Subcutaneous abdominal adipose tissue (tissue), 5 donors: Measurements from ENCODE around the gene ZCCHC2.

Experiments used
- H3K27ac ChIP-seq: one replicate; pipeline ENCODE4 v1.7.0; 2013; ENCODE audit warnings: low read depth, mild to moderate bottlenecking, inconsistent platforms, low read length, moderate library complexity
- H3K27me3 ChIP-seq, 5 donors: one replicate each; pipeline ENCODE4 v1.7.0; 2013; ENCODE audit warnings: low read length in 5 of 5, inconsistent platforms in 1 of 5; ENCODE audit not compliant: control insufficient read depth in 5 of 5, insufficient read depth in 4 of 5
- H3K36me3 ChIP-seq, 5 donors: one replicate each; pipeline ENCODE4 v1.7.0; 2013; ENCODE audit warnings: low read length in 5 of 5; ENCODE audit not compliant: control insufficient read depth in 5 of 5, insufficient read depth in 5 of 5
- H3K4me1 ChIP-seq, 5 donors: one replicate each; pipeline ENCODE4 v1.7.0; 2013; ENCODE audit warnings: low read length in 5 of 5, mild to moderate bottlenecking in 3 of 5, moderate library complexity in 1 of 5; ENCODE audit not compliant: control insufficient read depth in 5 of 5, insufficient read depth in 5 of 5
- H3K4me3 ChIP-seq, 5 donors: one replicate each; pipeline ENCODE4 v1.7.0; 2013; ENCODE audit warnings: low read length in 5 of 5, low read depth in 1 of 5
- H3K9ac ChIP-seq, 5 donors: one replicate each; pipeline ENCODE4 v1.7.0; 2013; ENCODE audit warnings: low read length in 5 of 5, mild to moderate bottlenecking in 4 of 5, moderate library complexity in 3 of 5
- H3K9me3 ChIP-seq, 5 donors: one replicate each; pipeline ENCODE4 v1.7.0; 2013; ENCODE audit warnings: low read length in 5 of 5; ENCODE audit not compliant: control insufficient read depth in 5 of 5
- donor health status: healthy.
- donor health status: healthy.
- donor health status: healthy.
- donor health status: healthy.
- donor health status: healthy.

The ZCCHC2 gene

DNA sequence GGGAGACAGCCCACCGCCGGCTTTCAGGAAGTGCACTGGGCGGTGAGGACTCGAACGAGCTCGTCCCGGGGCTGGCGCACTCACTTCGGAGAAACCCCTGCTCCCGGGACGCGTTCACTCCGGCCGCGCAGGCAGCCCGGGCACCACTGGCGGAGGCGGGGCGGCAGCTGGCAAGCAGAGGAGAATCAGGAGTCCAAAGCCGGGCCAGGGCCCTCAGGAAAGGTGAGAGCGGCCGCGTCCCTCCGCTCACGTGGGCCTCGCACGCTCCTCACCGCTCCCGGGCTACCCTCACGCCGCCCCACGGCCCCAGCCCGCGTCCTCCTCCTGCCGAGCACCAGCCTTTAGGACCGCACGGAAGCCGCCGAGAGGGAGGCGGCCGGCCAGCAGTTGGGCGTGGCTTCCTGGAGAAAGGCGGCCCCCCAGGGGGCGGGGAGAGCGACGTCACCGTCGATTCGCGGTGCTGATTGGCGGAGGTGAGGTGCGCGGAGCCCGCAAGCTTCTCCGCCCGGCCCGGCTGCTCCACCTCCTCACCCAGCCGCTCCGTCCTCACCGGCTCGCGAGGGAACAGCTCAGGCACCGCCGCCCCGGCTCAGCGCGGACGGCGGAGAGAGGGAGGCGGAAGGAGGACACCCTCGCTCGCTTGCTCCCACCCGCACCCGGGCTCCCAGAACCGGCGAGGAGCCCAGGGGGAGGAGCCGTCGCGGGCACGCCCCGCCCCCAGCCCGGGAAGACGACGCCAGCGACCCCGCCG is at the start of gene ZCCHC2:
TSS of gene ZCCHC2 (plus strand) at position 522 of the 751 bp plus-strand sequence. CDS start 400 bp downstream, outside the sequence.
- H3K4me1 ChIP-seq: peaks cover 2 to 45% (median 34%) of the 10 kb centered on the region in 5 donors
- H3K27ac ChIP-seq: peak within 1 kb of the TSS; percentile 92
- H3K4me3 ChIP-seq: peak within 1 kb of the TSS; percentile 71 to 95 (median 92)
- peak within 1 kb of the TSS in 4 of 5 donors; percentile 82 to 92 (median 84) for H3K9ac ChIP-seq
- no peaks in the 10 kb centered on the region for H3K9me3 ChIP-seq
- H3K27me3 ChIP-seq: no peaks in the 10 kb centered on the region
- no peaks in the 10 kb centered on the region for H3K36me3 ChIP-seq

DNA sequence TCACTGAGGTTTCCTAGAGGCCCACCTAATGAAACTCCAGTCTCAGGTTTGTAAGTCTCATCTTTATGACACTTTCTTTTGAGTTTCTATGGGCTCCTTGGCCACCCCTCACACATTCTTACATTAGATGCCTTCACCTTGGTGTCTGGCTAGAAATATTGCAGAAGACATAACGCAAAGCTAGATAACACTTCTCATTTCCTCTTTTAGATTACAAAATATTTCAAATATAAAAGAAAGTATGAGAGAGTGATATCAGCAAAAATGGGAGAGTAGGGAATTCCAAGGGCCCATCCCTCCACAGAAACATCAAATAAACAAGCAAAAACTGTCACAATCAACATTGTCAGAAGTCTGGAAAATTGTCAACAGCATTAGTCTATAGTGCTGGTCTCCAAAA is 43.3 kb upstream of the ZCCHC2 start:
- Histone ChIP-seq H3K27ac (no peak overlapping the region), H3K36me3 (no peaks in the 10 kb centered on the region), H3K4me1 (no peaks in the 10 kb centered on the region), H3K27me3 (no peaks in the 10 kb centered on the region), H3K4me3 (no peak overlapping the region), H3K9me3 (peaks cover 2 to 14% (median 7%) of the 10 kb centered on the region in 5 donors), H3K9ac (no peak overlapping the region)

DNA sequence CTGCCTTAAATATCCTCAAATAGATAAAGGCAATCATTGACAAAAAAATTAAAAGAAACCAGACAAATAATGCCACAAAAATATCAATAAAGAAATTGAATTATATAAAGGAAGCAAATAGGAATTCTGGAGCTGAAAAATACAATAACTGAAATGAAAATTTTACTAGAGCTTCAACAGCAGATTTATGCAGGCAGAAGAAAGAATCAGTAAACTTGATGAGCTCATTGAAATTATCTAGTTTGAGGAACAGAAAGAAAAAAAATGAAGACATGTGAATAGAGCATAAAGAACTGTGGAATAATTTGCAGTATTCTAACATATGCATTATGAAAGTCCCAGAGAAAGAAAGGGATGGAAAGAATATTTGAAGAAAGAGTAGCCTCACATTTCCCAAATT is 41.9 kb upstream of the ZCCHC2 start:
- peaks cover 2 to 14% (median 7%) of the 10 kb centered on the region in 5 donors for H3K9me3 ChIP-seq
- no peaks in the 10 kb centered on the region for H3K27me3 ChIP-seq
- no peaks in the 10 kb centered on the region for H3K4me1 ChIP-seq
- no peaks in the 10 kb centered on the region for H3K36me3 ChIP-seq
- H3K27ac ChIP-seq: no peak overlapping the region
- no peak overlapping the region for H3K4me3 ChIP-seq
- H3K9ac ChIP-seq: no peak overlapping the region

DNA sequence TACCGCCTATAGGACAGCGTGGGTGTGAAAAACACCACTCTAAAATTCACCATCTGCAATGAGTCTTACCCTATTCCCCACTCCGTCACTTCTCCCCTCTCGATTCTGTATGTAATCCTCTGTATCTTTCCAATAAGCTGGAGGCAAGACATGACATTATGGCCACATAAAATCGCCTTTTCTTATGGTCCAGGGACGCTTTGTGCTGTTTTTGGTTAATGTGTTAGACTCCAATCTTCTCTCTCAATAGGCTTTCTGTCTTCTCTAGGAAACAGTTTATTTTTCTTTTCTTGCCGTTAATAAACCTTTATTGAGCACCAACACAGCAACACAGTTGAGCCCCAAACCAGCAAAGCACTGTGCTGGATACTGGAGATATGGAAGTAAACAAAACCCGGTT is 37.9 kb upstream of the ZCCHC2 start:
- peaks cover 2 to 13% (median 7%) of the 10 kb centered on the region in 5 donors for H3K9me3 ChIP-seq
- H3K4me1 ChIP-seq: no peaks in the 10 kb centered on the region
- H3K27me3 ChIP-seq: no peaks in the 10 kb centered on the region
- no peaks in the 10 kb centered on the region for H3K36me3 ChIP-seq
- no peak overlapping the region for H3K9ac ChIP-seq
- no peak overlapping the region for H3K4me3 ChIP-seq
- no peak overlapping the region for H3K27ac ChIP-seq

DNA sequence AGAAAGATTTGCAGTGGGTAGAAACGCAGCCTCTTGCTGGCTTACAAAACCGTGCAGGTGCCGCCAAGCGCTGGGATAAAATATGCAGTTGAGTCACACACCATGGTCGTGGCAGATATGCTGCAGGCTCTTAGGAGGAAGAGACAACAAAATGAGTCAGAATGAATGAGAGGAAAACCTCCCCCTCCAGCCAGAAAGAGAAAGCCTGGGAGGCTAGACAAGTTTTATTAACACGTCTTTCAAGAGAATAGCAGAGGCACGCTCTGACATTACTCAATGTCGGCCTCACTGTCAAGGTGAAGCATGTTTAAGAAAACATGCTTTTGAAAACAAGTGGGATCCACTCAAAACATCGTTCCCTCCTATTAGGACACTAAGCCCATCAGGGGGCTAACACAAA is 37.1 kb upstream of the ZCCHC2 start:
- Histone ChIP-seq H3K4me1 (no peaks in the 10 kb centered on the region), H3K27ac (no peak overlapping the region), H3K9me3 (peaks cover 0 to 6% (median 1%) of the 10 kb centered on the region in 5 donors), H3K27me3 (no peaks in the 10 kb centered on the region), H3K36me3 (no peaks in the 10 kb centered on the region), H3K9ac (no peak overlapping the region), H3K4me3 (no peak overlapping the region)

DNA sequence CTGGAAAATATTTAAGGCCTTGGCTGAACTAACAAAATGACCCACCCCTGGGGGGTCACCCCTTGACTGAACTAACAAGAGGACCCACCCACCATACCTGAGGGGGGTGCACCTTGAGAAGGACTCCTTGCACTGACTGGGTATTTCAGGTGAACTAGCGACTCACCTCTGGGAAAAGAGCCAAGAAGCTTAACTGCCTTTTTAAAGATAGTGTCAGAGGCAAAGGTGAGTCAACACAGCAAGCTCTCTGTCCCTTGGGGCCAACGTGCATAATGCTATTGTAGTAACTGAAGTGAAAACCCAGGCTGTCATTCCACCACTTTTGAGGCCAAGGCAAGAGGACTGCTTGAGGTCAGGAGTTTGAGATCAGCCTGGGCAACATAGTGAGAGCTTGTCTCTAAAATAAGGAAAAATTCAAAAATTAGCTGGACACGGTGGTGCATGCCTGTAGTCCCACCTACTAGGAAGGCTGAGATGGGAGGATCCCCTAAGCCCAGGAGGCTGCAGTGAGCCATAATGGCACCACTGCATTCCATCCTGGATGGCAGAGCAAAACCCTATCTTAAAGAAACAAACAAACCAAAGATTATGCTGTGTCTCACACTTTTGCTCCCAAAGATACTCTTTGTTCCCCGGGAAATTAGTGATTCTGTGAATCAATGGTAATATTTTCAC is 36.4 kb upstream of the ZCCHC2 start:
- no peak overlapping the region for H3K27ac ChIP-seq
- H3K9me3 ChIP-seq: no peaks in the 10 kb centered on the region
- H3K36me3 ChIP-seq: no peaks in the 10 kb centered on the region
- H3K27me3 ChIP-seq: no peaks in the 10 kb centered on the region
- no peaks in the 10 kb centered on the region for H3K4me1 ChIP-seq
- H3K4me3 ChIP-seq: no peak overlapping the region
- no peak overlapping the region for H3K9ac ChIP-seq

DNA sequence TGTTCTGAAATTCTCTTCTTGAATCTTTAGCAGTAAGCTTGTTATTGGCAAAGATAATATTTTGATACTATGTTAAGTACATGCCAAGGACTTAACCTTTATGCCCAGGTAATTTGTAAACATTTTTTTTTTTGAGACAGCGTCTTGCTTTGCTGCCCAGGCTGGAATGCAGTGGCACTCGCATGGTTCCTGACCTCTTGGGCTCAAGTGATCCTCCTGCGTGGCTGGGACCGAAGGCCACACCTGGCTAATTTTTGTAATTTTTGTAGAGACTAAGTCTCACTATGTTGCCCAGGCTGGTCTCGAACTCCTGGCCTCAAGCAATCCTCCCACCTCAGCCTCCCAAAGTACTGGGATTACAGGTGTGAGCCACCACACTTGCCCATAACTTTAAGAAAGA is 35.7 kb upstream of the ZCCHC2 start:
- H3K27ac ChIP-seq: no peak overlapping the region
- no peaks in the 10 kb centered on the region for H3K4me1 ChIP-seq
- H3K9ac ChIP-seq: no peak overlapping the region
- no peak overlapping the region for H3K4me3 ChIP-seq
- no peaks in the 10 kb centered on the region for H3K27me3 ChIP-seq
- H3K36me3 ChIP-seq: no peaks in the 10 kb centered on the region
- no peaks in the 10 kb centered on the region for H3K9me3 ChIP-seq

DNA sequence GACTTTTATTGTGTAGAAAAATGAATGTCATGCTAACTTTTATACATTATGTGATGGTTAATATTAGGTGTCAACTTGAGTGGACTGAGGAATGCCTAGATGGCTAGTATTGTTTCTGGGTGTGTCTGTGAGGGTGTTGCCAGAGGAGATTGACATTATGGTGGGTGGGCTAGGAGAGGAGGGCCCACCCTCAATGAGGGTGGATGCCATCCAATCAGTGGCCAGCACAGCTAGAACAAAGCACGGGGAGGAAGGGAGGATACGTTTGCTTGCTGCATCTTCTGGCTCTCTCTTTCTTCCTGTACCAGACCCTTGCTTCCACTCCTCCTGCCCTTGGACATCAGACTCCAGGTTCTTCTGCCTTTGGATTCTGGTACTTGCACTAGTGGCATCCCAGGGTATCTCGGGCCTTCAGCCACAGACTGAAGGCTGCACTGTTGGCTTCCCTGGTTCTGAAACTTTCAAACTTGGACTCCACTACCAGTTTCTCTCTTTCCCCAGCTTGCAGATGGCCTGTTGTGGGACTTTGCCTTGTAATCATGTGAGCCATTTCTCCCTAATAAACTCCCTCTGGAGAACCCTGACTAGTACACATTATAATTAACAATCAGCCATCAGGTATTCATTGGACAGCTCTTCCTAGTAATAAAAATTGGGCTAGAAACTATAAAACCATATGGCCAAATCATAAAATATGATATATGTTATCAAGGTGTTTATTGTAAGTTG is 31.7 kb upstream of the ZCCHC2 start:
- no peaks in the 10 kb centered on the region for H3K4me1 ChIP-seq
- H3K27me3 ChIP-seq: no peaks in the 10 kb centered on the region
- no peaks in the 10 kb centered on the region for H3K36me3 ChIP-seq
- H3K9ac ChIP-seq: no peak overlapping the region
- H3K9me3 ChIP-seq: no peaks in the 10 kb centered on the region
- H3K4me3 ChIP-seq: no peak overlapping the region
- no peak overlapping the region for H3K27ac ChIP-seq

DNA sequence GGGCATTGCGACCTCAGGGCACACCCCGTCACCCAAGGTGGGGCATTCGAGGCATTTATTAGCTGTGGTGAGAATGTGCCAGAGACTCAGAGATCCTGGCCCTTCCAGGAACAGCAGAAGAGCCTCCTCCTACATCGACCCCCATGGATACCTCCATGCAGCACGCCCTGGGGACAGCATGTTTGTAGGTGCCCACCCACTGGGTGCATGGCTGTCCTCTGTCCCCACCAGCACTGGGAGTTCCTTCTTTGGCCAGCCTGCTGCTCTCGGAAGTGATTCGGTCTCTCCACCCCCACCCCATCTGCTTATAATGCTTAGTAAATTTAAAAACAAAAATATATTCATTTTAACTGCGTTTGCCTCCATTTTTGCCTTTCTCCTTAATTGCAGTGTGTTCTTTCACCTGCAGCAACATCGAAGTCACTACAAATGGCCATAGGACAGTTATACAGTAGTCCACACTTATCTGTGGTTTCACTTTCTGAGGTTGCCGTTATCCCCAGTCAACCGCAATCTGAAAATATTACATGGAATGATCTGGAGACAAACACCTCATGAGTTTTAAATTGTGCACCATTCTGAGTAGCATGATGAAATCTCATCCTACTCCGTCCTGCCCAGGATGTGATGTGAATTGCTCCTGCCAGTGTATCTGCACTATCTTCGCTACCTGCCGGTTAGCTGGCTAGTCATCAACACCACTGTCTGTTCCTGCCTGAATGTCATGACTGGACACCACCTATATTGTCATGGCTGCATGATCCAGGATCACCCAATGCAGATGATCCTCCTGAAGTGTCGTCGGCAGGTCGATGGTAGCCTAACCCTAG is 29.6 kb upstream of the ZCCHC2 start:
- Histone ChIP-seq H3K4me3 (no peak overlapping the region), H3K9me3 (no peaks in the 10 kb centered on the region), H3K27me3 (no peaks in the 10 kb centered on the region), H3K4me1 (no peaks in the 10 kb centered on the region), H3K9ac (no peak overlapping the region), H3K36me3 (no peaks in the 10 kb centered on the region), H3K27ac (no peak overlapping the region)
